GM12873 (cell line): ENCODE measurements around the gene PRKACB.

Experiments
- TF ChIP-seq, protein P1 (sequence below): IDR thresholded peaks from 2 replicates; pipeline ENCODE4 v1.5.1; 2012; ENCODE audit warnings: low read depth, mild to moderate bottlenecking, moderate library complexity, low read length, control low read depth; ENCODE audit not compliant: insufficient read depth; ENCODE audit errors: missing control alignments

PRKACB gene

GRCh38 chr1:84143796-84144565, at the start of gene PRKACB:
Gene PRKACB, plus strand, starts transcription at chr1:84144271. Its CDS starts 91 bp downstream, at chr1:84144362.
- TF ChIP-seq, protein P1, sequence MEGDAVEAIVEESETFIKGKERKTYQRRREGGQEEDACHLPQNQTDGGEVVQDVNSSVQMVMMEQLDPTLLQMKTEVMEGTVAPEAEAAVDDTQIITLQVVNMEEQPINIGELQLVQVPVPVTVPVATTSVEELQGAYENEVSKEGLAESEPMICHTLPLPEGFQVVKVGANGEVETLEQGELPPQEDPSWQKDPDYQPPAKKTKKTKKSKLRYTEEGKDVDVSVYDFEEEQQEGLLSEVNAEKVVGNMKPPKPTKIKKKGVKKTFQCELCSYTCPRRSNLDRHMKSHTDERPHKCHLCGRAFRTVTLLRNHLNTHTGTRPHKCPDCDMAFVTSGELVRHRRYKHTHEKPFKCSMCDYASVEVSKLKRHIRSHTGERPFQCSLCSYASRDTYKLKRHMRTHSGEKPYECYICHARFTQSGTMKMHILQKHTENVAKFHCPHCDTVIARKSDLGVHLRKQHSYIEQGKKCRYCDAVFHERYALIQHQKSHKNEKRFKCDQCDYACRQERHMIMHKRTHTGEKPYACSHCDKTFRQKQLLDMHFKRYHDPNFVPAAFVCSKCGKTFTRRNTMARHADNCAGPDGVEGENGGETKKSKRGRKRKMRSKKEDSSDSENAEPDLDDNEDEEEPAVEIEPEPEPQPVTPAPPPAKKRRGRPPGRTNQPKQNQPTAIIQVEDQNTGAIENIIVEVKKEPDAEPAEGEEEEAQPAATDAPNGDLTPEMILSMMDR: no peak

GRCh38 chr1:84095308-84095707, 48.8 kb upstream of the PRKACB start:
- TF ChIP-seq, protein P1: no peak

- TF ChIP-seq, protein P1: no peak
Observed at GRCh38 chr1:84096176-84096575, 47.9 kb upstream of the PRKACB start.

GRCh38 chr1:84101204-84101603, 42.9 kb upstream of the PRKACB start:
- TF ChIP-seq, protein P1: no peak

GRCh38 chr1:84103197-84103992, 40.7 kb upstream of the PRKACB start:
- TF ChIP-seq, protein P1: no peak

GRCh38 chr1:84107955-84108354, 36.1 kb upstream of the PRKACB start:
- TF ChIP-seq, protein P1: no peak

GRCh38 chr1:84108900-84109578, 35.0 kb upstream of the PRKACB start:
- TF ChIP-seq, protein P1: no peak
